ENCODE results near the gene ARL15. TPM values are rescaled to one million over a fixed set of nuclear protein-coding genes. Genes with fewer than 3 reads are reported as not detected.

ARL15 gene
- total RNA-seq, 4 donors from 2014 or later = 19.9 to 57.0 (median 36.9) TPM

GRCh38 chr5:54243483-54244080, 66.8 kb downstream of the ARL15 start:
- WGBS = 54% methylated on average over 4 of the region's 4 CpGs
- Histone ChIP-seq H3K36me3 (no peaks in the 10 kb centered on the region), H3K4me3 (no peak overlapping the region), H3K27me3 (no peaks in the 10 kb centered on the region), H3K9me3 (no peaks in the 10 kb centered on the region), H3K4me1 (peaks cover 1% of the 10 kb centered on the region), H3K27ac (no peak overlapping the region)
- DNase-seq (ENCODE audit: low spot score in 2 of 2) = no peak
- no peak for TF ChIP-seq POLR2A (IDR thresholded peaks at IDR 0.05)
- TF ChIP-seq, protein P1, sequence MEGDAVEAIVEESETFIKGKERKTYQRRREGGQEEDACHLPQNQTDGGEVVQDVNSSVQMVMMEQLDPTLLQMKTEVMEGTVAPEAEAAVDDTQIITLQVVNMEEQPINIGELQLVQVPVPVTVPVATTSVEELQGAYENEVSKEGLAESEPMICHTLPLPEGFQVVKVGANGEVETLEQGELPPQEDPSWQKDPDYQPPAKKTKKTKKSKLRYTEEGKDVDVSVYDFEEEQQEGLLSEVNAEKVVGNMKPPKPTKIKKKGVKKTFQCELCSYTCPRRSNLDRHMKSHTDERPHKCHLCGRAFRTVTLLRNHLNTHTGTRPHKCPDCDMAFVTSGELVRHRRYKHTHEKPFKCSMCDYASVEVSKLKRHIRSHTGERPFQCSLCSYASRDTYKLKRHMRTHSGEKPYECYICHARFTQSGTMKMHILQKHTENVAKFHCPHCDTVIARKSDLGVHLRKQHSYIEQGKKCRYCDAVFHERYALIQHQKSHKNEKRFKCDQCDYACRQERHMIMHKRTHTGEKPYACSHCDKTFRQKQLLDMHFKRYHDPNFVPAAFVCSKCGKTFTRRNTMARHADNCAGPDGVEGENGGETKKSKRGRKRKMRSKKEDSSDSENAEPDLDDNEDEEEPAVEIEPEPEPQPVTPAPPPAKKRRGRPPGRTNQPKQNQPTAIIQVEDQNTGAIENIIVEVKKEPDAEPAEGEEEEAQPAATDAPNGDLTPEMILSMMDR (IDR thresholded peaks at IDR 0.05) = peak; percentile 25 to 58
- TF ChIP-seq POLR2AphosphoS5 (IDR thresholded peaks at IDR 0.05) = no peak

- WGBS = 85% methylated on average over 5 of the region's 5 CpGs
- no peaks in the 10 kb centered on the region for H3K9me3 ChIP-seq
- TF ChIP-seq POLR2AphosphoS5 (IDR thresholded peaks at IDR 0.05) (no peak), POLR2A (IDR thresholded peaks at IDR 0.05) (no peak), EP300 (IDR thresholded peaks at IDR 0.05) (no peak)
- TF ChIP-seq, protein P1 (IDR thresholded peaks at IDR 0.05) = no peak
- no peaks in the 10 kb centered on the region for H3K27me3 ChIP-seq
- H3K4me3 ChIP-seq = no peak overlapping the region
- no peak overlapping the region for H3K27ac ChIP-seq
- no peaks in the 10 kb centered on the region for H3K36me3 ChIP-seq
- no peak for DNase-seq (ENCODE audit: low spot score in 2 of 2)
- no peaks in the 10 kb centered on the region for H3K4me1 ChIP-seq
Measured at GRCh38 chr5:54242297-54242696, 68.1 kb downstream of the ARL15 start.

- peaks cover 10% of the 10 kb centered on the region for H3K4me1 ChIP-seq
- H3K27ac ChIP-seq = no peak overlapping the region
- H3K36me3 ChIP-seq = no peaks in the 10 kb centered on the region
- DNase-seq (ENCODE audit: low spot score in 2 of 2) = no peak
- H3K27me3 ChIP-seq = no peaks in the 10 kb centered on the region
- TF ChIP-seq POLR2A (IDR thresholded peaks at IDR 0.05) (no peak), EP300 (IDR thresholded peaks at IDR 0.05) (no peak), POLR2AphosphoS5 (IDR thresholded peaks at IDR 0.05) (no peak)
- TF ChIP-seq, protein P1 (IDR thresholded peaks at IDR 0.05) = peak; percentile 11 to 35
- H3K9me3 ChIP-seq = no peaks in the 10 kb centered on the region
- WGBS = 50% methylated on average over 2 of the region's 2 CpGs
- H3K4me3 ChIP-seq = no peak overlapping the region
Measured at GRCh38 chr5:54234304-54234933, 76.0 kb downstream of the ARL15 start.

DNA sequence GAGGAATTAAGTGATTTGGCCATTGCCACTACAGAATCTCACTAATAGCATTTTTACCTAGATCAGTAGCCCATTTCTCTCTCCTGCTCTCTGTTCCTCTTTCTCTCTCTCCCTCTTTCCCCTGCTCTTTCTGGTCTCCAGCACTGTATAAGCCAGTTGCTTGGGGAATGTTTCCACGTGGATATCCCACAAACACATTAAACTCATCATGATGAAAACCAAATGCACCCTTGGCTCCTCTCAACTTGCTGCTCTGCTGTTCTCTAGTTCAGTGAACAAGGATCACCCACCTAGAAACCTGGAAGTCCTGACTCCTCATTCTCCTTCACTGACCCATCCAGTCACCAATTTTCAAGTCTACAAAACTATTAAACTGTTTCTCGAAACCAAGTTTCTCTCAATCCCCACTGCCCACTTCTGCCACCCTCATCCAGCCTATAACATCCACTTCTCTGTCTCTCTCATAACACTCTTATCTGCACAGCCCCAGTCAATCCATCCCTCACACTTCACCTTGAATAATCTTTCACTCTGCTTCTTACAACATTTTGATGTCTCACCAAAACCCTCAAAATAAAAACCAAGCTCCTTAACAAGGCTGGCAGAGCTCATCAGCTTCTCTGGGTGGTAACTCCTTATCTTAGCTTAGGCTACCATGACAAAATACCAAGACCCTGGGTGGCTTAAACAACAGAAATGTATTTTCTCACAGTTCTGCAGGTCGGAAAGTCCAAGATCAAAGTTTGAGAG, 79.3 kb downstream of the ARL15 start:
- no peak for TF ChIP-seq POLR2AphosphoS5 (IDR thresholded peaks at IDR 0.05)
- no peak for TF ChIP-seq POLR2A (IDR thresholded peaks at IDR 0.05)
- TF ChIP-seq, protein P1 (IDR thresholded peaks at IDR 0.05) = no peak
- no peak for TF ChIP-seq EP300 (IDR thresholded peaks at IDR 0.05)
- no peak overlapping the region for H3K27ac ChIP-seq
- H3K9me3 ChIP-seq = no peaks in the 10 kb centered on the region
- no peaks in the 10 kb centered on the region for H3K36me3 ChIP-seq
- peaks cover 10% of the 10 kb centered on the region for H3K4me1 ChIP-seq
- WGBS = 74% methylated on average over 3 of the region's 3 CpGs
- DNase-seq (ENCODE audit: low spot score in 2 of 2) = no peak
- no peak overlapping the region for H3K4me3 ChIP-seq
- H3K27me3 ChIP-seq = no peaks in the 10 kb centered on the region
